Left lung (tissue), 10 donors: Measurements from ENCODE around the gene TNKS2. TPM values are rescaled to one million over a fixed set of nuclear protein-coding genes. Genes with fewer than 3 reads are reported as not detected.
"Not testable (repeated sequence)": the region's sequence is repeated elsewhere in the genome, so short reads cannot be mapped to it uniquely, and the experiment has no call there.

Experiments used
- ATAC-seq: fragments of 200-7000 bp; cut with Tn5 transposase; one replicate; pipeline ENCODE4 v1.9.1; 2020; ENCODE audit warnings: moderate library complexity
- DNase-seq, 4 donors: peaks; one replicate each; pipeline ENCODE4 v3.0.0-alpha.2; 2013 to 2020
- H3K27ac ChIP-seq, 2 donors: fragments of 200-600 bp; sonication (generic) in 1 of 2; one replicate each; pipeline versions ENCODE4 v1.5.0 to v1.8.0; 2020 to 2021
- H3K27me3 ChIP-seq, 2 donors: fragments of 200-600 bp; sonication (generic) in 1 of 2; one replicate each; pipeline versions ENCODE4 v1.5.0 to v1.8.0; 2020 to 2021
- H3K36me3 ChIP-seq, 2 donors: fragments of 200-600 bp; sonication (generic) in 1 of 2; one replicate each; pipeline versions ENCODE4 v1.5.0 to v1.8.0; 2020 to 2021
- H3K4me1 ChIP-seq, 2 donors: fragments of 200-600 bp; one replicate each; pipeline ENCODE4 v1.8.0; 2021
- H3K4me3 ChIP-seq, 2 donors: fragments of 200-600 bp; sonication (generic) in 1 of 2; one replicate each; pipeline versions ENCODE4 v1.5.0 to v1.8.0; 2020 to 2021; ENCODE audit warnings: mild to moderate bottlenecking in 1 of 2
- H3K9me3 ChIP-seq, 2 donors: fragments of 200-600 bp; sonication (generic) in 1 of 2; one replicate each; pipeline versions ENCODE4 v1.5.0 to v1.8.0; 2020 to 2021
- CTCF ChIP-seq, 2 donors: fragments of 200-600 bp; sonication (generic) in 1 of 2; IDR thresholded peaks; one replicate each; pipeline versions ENCODE4 v1.5.0 to v1.8.0; 2021; ENCODE audit warnings: antibody characterized with exemption in 2 of 2
- intact Hi-C, 2 donors: fragments of 100-400 bp; cut with DNase I; formaldehyde crosslinking; loops; one replicate each; pipeline versions ENCODE4 v1.11.2 to v1.14.2; 2022
- polyA plus RNA-seq, 6 donors: library from polyadenylated mRNA; unstranded; fragments of 120-200 nt; gene quantifications; one replicate each; pipeline ENCODE4 v1.2.1, GENCODE V29; 2013; ENCODE audit not compliant: insufficient read length in 6 of 6
- total RNA-seq, 2 donors: library from RNA; stranded (reverse); fragmentation: NEBNext Ultra II Directional; extraction: Animal tissue kit (Norgen Biotek cat#: 25700); gene quantifications; one replicate each; pipeline ENCODE4 v1.2.1, GENCODE V29; 2021
- donor health status: DM: no; HTN: yes; CAD: no.
- donor health status: DM: no; HTN: no; CAD: no.

TNKS2 gene
- total and polyA plus RNA-seq, 8 donors = 37.1 to 66.0 (median 57.7) TPM

- intact Hi-C loops = no loop called here
- no peak for DNase-seq
- Histone ChIP-seq H3K27me3 (no peaks in the 10 kb centered on the region), H3K27ac (no peak overlapping the region), H3K9me3 (no peaks in the 10 kb centered on the region), H3K36me3 (peaks cover 0 to 16% of the 10 kb centered on the region in 2 donors), H3K4me3 (no peak overlapping the region), H3K4me1 (peaks cover 4 to 57% of the 10 kb centered on the region in 2 donors)
- TF ChIP-seq CTCF (IDR thresholded peaks at IDR 0.05) = no peak
- no peak for ATAC-seq
Measured at GRCh38 chr10:91804126-91804510, 5.9 kb downstream of the TNKS2 start.

- ATAC-seq = no peak
- Histone ChIP-seq H3K27me3 (no peaks in the 10 kb centered on the region), H3K36me3 (peaks cover 0 to 16% of the 10 kb centered on the region in 2 donors), H3K4me3 (no peak overlapping the region), H3K27ac (peak overlapping the region in 1 of 2 donors; percentile 0), H3K9me3 (no peaks in the 10 kb centered on the region), H3K4me1 (peaks cover 2 to 46% of the 10 kb centered on the region in 2 donors)
- TF ChIP-seq CTCF (IDR thresholded peaks at IDR 0.05) = no peak
- intact Hi-C loops = no loop called here
- no peak for DNase-seq
Measured at GRCh38 chr10:91805110-91805838, 7.0 kb downstream of the TNKS2 start.

GRCh38 chr10:91807264-91807663 lies 9.0 kb downstream of the TNKS2 start:
- H3K4me3 ChIP-seq, H3K27ac ChIP-seq, intact Hi-C loops, ATAC-seq, H3K27me3 ChIP-seq, H3K9me3 ChIP-seq, DNase-seq: not testable (repeated sequence)
- H3K36me3 ChIP-seq = peaks cover 0 to 15% of the 10 kb centered on the region in 2 donors
- peaks cover 0 to 29% of the 10 kb centered on the region in 2 donors for H3K4me1 ChIP-seq

GRCh38 chr10:91813251-91813650 lies 15.0 kb downstream of the TNKS2 start:
- H3K27me3 ChIP-seq = no peaks in the 10 kb centered on the region
- intact Hi-C loops = no loop called here
- no peak overlapping the region for H3K27ac ChIP-seq
- no peak for ATAC-seq
- TF ChIP-seq CTCF (IDR thresholded peaks at IDR 0.05) = no peak
- H3K4me1 ChIP-seq = peaks cover 0 to 3% of the 10 kb centered on the region in 2 donors
- peaks cover 0 to 60% of the 10 kb centered on the region in 2 donors for H3K36me3 ChIP-seq
- H3K9me3 ChIP-seq = no peaks in the 10 kb centered on the region
- H3K4me3 ChIP-seq = no peak overlapping the region
- DNase-seq = no peak

GRCh38 chr10:91816981-91817380 lies 18.8 kb downstream of the TNKS2 start:
- intact Hi-C loops = no loop called here
- no peak for ATAC-seq
- TF ChIP-seq CTCF (IDR thresholded peaks at IDR 0.05) = no peak
- DNase-seq = no peak
- Histone ChIP-seq H3K4me1 (no peaks in the 10 kb centered on the region), H3K27ac (no peak overlapping the region), H3K4me3 (no peak overlapping the region), H3K36me3 (peaks cover 0 to 92% of the 10 kb centered on the region in 2 donors), H3K9me3 (no peaks in the 10 kb centered on the region), H3K27me3 (no peaks in the 10 kb centered on the region)

- no peaks in the 10 kb centered on the region for H3K4me1 ChIP-seq
- peaks cover 0 to 99% of the 10 kb centered on the region in 2 donors for H3K36me3 ChIP-seq
- no peak for ATAC-seq
- TF ChIP-seq CTCF (IDR thresholded peaks at IDR 0.05) = no peak
- no peaks in the 10 kb centered on the region for H3K9me3 ChIP-seq
- no peak for DNase-seq
- H3K4me3 ChIP-seq = no peak overlapping the region
- intact Hi-C loops = no loop called here
- H3K27me3 ChIP-seq = no peaks in the 10 kb centered on the region
- no peak overlapping the region for H3K27ac ChIP-seq
Measured at GRCh38 chr10:91820144-91820543, 21.9 kb downstream of the TNKS2 start.
